GM12878 (cell line): Measurements from ENCODE around the gene ASB4.

ENCODE experiments used
- CTCF ChIP-seq, 3 experiments: IDR thresholded peaks in 2 of 3; conservative IDR thresholded peaks in 1 of 3; 2 replicates each; pipeline ENCODE4 v1.5.1; 2011; ENCODE audit warnings: low read depth in 3 of 3, low read length in 3 of 3, mild to moderate bottlenecking in 3 of 3, control low read depth in 2 of 3, moderate library complexity in 2 of 3, inconsistent platforms in 1 of 3, mixed read lengths in 1 of 3; ENCODE audit not compliant: control insufficient read depth in 2 of 3, insufficient read depth in 1 of 3; ENCODE audit errors: extremely low read depth in 1 of 3
- FOXK2 ChIP-seq: fragments of 450-650 bp; IDR thresholded peaks from 2 replicates; pipeline ENCODE4 v1.6.1; 2017; ENCODE audit warnings: mild to moderate bottlenecking, moderate library complexity
- TCF12 ChIP-seq: IDR thresholded peaks from 2 replicates; pipeline ENCODE4 v1.6.1; 2011; ENCODE audit warnings: low read depth, mild to moderate bottlenecking, low read length

DNA sequence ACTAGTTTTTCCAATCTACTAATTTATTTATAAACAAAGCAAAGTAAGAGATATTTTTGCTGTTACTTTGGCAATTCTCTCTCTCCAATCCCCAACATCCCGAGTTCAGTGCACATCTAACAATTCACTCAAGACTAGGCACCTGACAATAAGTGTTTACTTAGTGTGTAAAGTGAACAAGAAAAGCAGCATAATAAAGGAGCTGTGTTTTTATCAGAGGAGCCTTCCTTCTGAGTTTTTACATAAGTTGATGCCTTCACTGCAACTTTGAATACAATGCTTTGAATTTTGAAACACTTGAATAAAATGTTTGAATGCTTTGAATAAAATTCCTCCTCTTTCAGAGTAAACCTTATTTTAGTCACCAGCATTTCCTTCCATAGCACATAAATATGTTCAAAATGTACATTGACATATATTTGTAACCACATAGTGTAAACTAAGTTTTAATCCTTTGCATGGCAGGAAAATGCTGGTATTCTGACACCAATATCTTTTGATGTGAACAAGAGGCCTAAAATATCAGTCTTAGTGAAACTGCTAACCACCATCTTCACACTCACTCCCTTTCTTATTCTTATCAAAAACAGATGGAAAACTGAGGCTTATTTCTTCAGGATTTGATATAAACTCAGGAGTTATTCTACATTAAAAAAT, 99.2 kb downstream of the ASB4 start:
- no peak for TF ChIP-seq FOXK2
- no peak for TF ChIP-seq CTCF (IDR thresholded peaks at IDR 0.05 in 2 of 3, conservative IDR thresholded peaks at IDR 0.05 in 1 of 3; ENCODE audit: control insufficient read depth in 2 of 3, extremely low read depth in 1 of 3, insufficient read depth in 1 of 3, low read depth in 3 of 3, low read length in 3 of 3)
- no peak for TF ChIP-seq TCF12
